ENCODE measurements around the gene CACTIN. TPM values are rescaled to one million over a fixed set of nuclear protein-coding genes. Genes with fewer than 3 reads are reported as not detected.
A peak's percentile ranks its signal among the peaks of the same experiment; 100 is the strongest.

Gene CACTIN
- total and polyA plus RNA-seq, 4 donors = 16.7 to 23.4 (median 18.7) TPM

DNA sequence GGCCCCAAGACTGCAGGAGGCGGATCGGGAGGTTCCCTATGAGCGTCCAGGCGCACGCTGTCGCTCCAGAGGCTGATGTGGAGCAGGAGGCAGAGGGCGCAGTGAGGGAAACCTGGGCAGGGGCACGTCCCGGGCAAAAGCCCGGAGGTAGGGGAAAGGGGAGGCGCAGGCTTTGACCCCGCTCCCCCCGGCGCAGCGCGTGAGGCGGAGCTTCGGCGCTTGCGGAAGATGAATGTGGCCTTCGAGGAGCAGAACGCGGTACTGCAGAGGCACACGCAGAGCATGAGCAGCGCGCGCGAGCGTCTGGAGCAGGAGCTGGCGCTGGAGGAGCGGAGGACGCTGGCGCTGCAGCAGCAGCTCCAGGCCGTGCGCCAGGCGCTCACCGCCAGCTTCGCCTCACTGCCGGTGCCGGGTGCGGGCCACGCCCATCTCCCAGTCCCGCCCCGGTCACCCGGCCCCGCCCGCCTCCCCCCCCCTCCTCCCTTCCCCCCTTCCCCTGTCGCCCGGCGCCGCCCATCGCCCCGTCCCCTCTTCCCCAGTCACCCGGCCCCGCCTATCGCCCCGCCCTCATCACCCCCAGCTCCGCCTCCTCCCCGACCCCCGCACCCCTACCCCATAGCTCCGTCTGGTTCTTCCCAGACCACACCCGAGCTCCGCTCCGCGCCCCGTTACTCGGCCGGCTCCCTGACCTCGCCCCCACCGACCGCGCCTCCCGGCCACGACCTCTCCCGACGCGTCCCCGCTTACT, 49.7 kb downstream of the CACTIN start:
- H3K4me1 ChIP-seq (ENCODE audit: control insufficient read depth in 5 of 5, insufficient read depth in 5 of 5, low read length in 5 of 5) = peaks cover 0 to 35% (median 14%) of the 10 kb centered on the region in 5 donors
- peaks cover 0 to 13% (median 7%) of the 10 kb centered on the region in 4 donors for H3K36me3 ChIP-seq (ENCODE audit: control insufficient read depth in 4 of 4, insufficient read depth in 4 of 4, low read length in 4 of 4)
- 53 to 56% methylated on average over 51 to 68 of the region's 78 CpGs for WGBS, 2 donors
- ATAC-seq (ENCODE audit: insufficient read depth, low FRiP score) (no peak), DNase-seq (peak; percentile 81 to 94 (median 89))
- H3K9me3 ChIP-seq (ENCODE audit: control insufficient read depth in 4 of 4, insufficient read depth in 3 of 4, low read length in 3 of 4) = no peaks in the 10 kb centered on the region
- no peak overlapping the region for H3K27ac ChIP-seq (ENCODE audit: low read depth in 1 of 2, low read length in 1 of 2)
- TF ChIP-seq, protein P1, sequence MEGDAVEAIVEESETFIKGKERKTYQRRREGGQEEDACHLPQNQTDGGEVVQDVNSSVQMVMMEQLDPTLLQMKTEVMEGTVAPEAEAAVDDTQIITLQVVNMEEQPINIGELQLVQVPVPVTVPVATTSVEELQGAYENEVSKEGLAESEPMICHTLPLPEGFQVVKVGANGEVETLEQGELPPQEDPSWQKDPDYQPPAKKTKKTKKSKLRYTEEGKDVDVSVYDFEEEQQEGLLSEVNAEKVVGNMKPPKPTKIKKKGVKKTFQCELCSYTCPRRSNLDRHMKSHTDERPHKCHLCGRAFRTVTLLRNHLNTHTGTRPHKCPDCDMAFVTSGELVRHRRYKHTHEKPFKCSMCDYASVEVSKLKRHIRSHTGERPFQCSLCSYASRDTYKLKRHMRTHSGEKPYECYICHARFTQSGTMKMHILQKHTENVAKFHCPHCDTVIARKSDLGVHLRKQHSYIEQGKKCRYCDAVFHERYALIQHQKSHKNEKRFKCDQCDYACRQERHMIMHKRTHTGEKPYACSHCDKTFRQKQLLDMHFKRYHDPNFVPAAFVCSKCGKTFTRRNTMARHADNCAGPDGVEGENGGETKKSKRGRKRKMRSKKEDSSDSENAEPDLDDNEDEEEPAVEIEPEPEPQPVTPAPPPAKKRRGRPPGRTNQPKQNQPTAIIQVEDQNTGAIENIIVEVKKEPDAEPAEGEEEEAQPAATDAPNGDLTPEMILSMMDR (IDR thresholded peaks at IDR 0.05; ENCODE audit: control extremely low read depth, extremely low read depth) = no peak
- H3K27me3 ChIP-seq (ENCODE audit: control insufficient read depth in 3 of 3, insufficient read depth in 3 of 3, low read length in 2 of 3) = no peaks in the 10 kb centered on the region
- no peak overlapping the region for H3K4me3 ChIP-seq
- no peak overlapping the region for H3K9ac ChIP-seq (ENCODE audit: insufficient read depth in 1 of 2, low read length in 2 of 2)

DNA sequence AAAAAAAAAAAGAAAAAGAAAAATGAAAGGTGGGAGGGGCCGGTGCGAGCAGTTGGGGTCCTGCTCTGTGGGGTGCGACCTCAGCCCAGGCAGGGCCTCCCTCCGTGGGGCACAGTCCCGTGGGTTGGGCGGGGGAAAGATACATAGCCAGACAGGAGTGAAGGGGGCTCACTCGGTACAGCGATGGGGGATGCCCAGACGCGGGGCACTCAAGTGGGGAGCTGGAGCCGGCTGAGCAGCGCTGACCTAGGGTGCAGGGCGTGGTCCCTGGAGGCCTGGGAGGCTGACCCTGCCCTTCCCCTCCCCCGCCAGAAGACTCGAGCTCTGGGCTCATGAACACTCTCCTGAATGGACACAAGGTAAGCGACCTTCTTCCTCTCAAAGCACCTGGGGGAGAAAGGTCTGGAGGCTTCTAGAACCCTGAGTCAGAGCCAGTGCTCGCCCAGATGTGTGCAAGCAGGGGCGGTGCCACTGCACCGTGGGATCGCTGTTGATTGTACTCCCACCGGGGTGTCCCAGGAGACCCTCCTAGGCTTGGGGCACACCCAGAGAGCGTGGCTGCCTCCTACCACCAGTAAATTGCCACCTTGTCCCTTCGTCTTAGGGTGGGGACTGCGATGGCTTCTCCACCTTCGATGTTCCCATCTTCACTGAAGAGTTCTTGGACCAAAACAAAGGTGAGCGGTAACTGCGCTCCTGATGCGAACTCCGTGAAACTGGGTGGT, 50.5 kb downstream of the CACTIN start:
- no peaks in the 10 kb centered on the region for H3K27me3 ChIP-seq (ENCODE audit: control insufficient read depth in 3 of 3, insufficient read depth in 3 of 3, low read length in 2 of 3)
- TF ChIP-seq, protein P1 (IDR thresholded peaks at IDR 0.05; ENCODE audit: control extremely low read depth, extremely low read depth) = no peak
- peaks cover 0 to 35% (median 14%) of the 10 kb centered on the region in 5 donors for H3K4me1 ChIP-seq (ENCODE audit: control insufficient read depth in 5 of 5, insufficient read depth in 5 of 5, low read length in 5 of 5)

DNA sequence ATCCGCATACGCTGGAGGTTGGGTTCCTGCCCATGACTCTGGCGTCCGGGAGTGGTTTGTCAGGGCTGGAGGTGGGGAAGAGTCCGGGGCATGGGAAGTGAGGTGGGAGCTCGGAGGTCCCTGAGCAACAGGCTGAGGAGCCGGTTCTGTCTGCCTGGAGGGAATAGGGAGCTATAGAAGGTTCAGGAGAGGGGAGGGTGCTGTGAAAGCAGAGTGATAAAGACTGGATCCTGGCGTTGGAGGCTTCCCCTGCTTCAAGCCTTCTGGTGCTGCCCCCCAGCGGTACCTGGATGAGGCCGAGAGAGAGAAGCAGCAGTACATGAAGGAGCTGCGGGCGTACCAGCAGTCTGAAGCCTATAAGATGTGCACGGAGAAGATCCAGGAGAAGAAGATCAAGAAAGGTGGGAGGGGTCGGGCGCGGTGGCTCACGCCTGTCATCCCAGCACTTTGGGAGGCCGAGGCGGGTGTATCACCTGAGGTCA, 51.3 kb downstream of the CACTIN start:
- WGBS, 2 donors = 88 to 94% methylated on average over 19 of the region's 19 CpGs
- peaks cover 0 to 30% (median 14%) of the 10 kb centered on the region in 5 donors for H3K4me1 ChIP-seq (ENCODE audit: control insufficient read depth in 5 of 5, insufficient read depth in 5 of 5, low read length in 5 of 5)
- no peaks in the 10 kb centered on the region for H3K9me3 ChIP-seq (ENCODE audit: control insufficient read depth in 4 of 4, insufficient read depth in 3 of 4, low read length in 3 of 4)

More for the DNA sequence above, 50.5 kb downstream of the CACTIN start:
- DNase-seq (no peak), ATAC-seq (ENCODE audit: insufficient read depth, low FRiP score) (no peak)
- Histone ChIP-seq H3K27ac (ENCODE audit: low read depth in 1 of 2, low read length in 1 of 2) (no peak overlapping the region), H3K4me3 (no peak overlapping the region), H3K9me3 (ENCODE audit: control insufficient read depth in 4 of 4, insufficient read depth in 3 of 4, low read length in 3 of 4) (no peaks in the 10 kb centered on the region), H3K9ac (ENCODE audit: insufficient read depth in 1 of 2, low read length in 2 of 2) (no peak overlapping the region), H3K36me3 (ENCODE audit: control insufficient read depth in 4 of 4, insufficient read depth in 4 of 4, low read length in 4 of 4) (peaks cover 0 to 13% (median 7%) of the 10 kb centered on the region in 4 donors)
- 87% methylated on average over 29 of the region's 29 CpGs for WGBS, 2 donors

More for the DNA sequence above, 51.3 kb downstream of the CACTIN start:
- DNase-seq (no peak), ATAC-seq (ENCODE audit: insufficient read depth, low FRiP score) (no peak)
- Histone ChIP-seq H3K27me3 (ENCODE audit: control insufficient read depth in 3 of 3, insufficient read depth in 3 of 3, low read length in 2 of 3) (no peaks in the 10 kb centered on the region), H3K36me3 (ENCODE audit: control insufficient read depth in 4 of 4, insufficient read depth in 4 of 4, low read length in 4 of 4) (peaks cover 0 to 13% (median 7%) of the 10 kb centered on the region in 4 donors), H3K4me3 (no peak overlapping the region), H3K27ac (ENCODE audit: low read depth in 1 of 2, low read length in 1 of 2) (no peak overlapping the region), H3K9ac (ENCODE audit: insufficient read depth in 1 of 2, low read length in 2 of 2) (no peak overlapping the region)
- TF ChIP-seq, protein P1 (IDR thresholded peaks at IDR 0.05; ENCODE audit: control extremely low read depth, extremely low read depth) = no peak
